ENCODE data around the gene C11orf91.
"Not testable (repeated sequence)": the region's sequence is repeated elsewhere in the genome, so short reads cannot be mapped to it uniquely, and the experiment has no call there.

The C11orf91 gene

DNA sequence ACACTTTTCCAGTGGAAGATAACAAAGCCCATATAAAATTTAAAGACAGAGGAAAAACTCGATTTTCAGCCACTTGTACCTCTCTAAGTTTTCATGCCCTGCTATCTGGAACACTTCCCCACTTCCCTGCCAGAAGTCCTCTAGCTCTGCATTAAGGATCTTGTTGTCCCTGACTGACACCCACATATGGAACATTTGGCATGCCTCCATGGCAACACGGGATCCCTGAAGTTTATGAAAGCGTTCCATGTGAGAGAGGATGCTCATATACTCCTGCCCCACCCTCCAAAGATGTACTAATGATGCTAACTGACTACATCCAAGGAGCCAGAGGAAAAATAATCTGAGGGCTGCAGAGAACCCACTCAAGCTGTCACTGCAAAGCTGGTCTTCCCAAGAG, 8.8 kb upstream of the C11orf91 start:
- H3K4me1 Mint-ChIP-seq (ENCODE audit: low read depth), result peaks cover 8% of the 10 kb centered on the region
- no peaks in the 10 kb centered on the region for H3K27me3 Mint-ChIP-seq (ENCODE audit: low read depth)
- no peak overlapping the region for H3K4me3 Mint-ChIP-seq
- no peaks in the 10 kb centered on the region for H3K9me3 Mint-ChIP-seq
- DNase-seq (ENCODE audit: low spot score), result no peak
- H3K27ac Mint-ChIP-seq, result no peak overlapping the region
- H3K36me3 Mint-ChIP-seq (ENCODE audit: low read depth), result peaks cover 25% of the 10 kb centered on the region

DNA sequence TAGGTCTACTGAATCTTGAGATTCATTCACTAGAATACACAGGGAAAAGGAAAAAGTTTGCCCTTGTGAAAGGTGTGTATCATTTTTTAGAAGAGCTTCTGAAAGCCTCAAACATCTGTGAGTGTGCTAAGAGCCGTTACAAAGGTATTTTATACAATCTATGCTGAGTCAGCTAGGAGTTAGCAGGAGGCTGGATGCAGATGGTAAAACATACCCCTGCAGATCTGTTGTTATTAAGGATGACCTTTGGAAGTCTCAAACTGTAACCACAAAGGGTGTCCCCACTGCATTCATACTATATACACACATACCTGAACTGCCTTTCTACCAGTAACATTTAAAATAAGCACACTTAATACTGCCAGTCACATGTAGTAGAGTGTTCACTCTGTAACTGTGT, 8.4 kb upstream of the C11orf91 start:
- DNase-seq (ENCODE audit: low spot score), result no peak
- Mint-ChIP-seq H3K27ac (no peak overlapping the region), H3K27me3 (ENCODE audit: low read depth) (no peaks in the 10 kb centered on the region), H3K4me1 (ENCODE audit: low read depth) (peaks cover 8% of the 10 kb centered on the region), H3K9me3 (no peaks in the 10 kb centered on the region), H3K4me3 (no peak overlapping the region), H3K36me3 (ENCODE audit: low read depth) (peaks cover 25% of the 10 kb centered on the region)

DNA sequence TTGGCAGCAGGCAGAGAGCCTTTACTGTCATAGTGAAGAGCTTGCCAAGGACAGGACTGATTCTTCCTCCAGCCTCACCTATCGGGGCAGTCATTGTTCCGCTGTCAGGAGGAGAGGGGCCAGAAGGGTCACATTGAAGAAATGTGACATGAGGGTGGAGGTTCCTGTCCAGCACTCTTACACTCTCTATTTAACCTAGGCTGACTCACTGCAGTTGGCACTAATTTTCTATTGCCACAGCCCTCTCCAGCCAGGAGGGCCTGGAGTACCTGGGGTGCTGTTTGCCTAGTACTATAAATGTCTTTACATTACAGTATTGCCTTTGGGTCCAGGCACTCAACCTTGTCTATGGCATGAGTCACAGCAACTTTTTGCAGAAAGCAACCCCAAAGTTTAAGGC, 7.2 kb upstream of the C11orf91 start:
- H3K27ac Mint-ChIP-seq; H3K27me3 Mint-ChIP-seq (ENCODE audit: low read depth); DNase-seq (ENCODE audit: low spot score); H3K4me1 Mint-ChIP-seq (ENCODE audit: low read depth); H3K9me3 Mint-ChIP-seq; H3K4me3 Mint-ChIP-seq: not testable (repeated sequence)
- peaks cover 22% of the 10 kb centered on the region for H3K36me3 Mint-ChIP-seq (ENCODE audit: low read depth)

DNA sequence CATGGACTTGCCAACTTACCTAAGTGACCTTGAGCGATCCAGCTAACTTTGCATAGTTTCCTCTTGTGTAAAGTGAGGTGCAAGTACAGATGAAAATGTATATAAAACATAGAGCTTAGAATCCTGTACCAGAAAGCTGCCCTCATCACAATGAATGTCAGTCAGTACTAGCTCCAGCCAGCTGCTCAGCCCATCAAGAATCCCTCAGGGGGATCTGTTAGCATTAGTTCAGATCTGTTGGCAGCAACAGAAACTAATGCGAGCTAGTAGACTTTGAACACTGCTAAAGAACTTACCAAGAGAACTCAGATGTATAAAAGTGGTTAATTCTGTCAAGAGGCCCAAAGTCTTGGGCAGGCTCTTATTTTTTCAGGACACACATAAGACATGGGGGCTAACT, 6.3 kb upstream of the C11orf91 start:
- Mint-ChIP-seq H3K9me3 (no peaks in the 10 kb centered on the region), H3K27me3 (ENCODE audit: low read depth) (no peaks in the 10 kb centered on the region), H3K27ac (no peak overlapping the region), H3K4me1 (ENCODE audit: low read depth) (peaks cover 10% of the 10 kb centered on the region), H3K4me3 (no peak overlapping the region), H3K36me3 (ENCODE audit: low read depth) (peaks cover 18% of the 10 kb centered on the region)
- no peak for DNase-seq (ENCODE audit: low spot score)

DNA sequence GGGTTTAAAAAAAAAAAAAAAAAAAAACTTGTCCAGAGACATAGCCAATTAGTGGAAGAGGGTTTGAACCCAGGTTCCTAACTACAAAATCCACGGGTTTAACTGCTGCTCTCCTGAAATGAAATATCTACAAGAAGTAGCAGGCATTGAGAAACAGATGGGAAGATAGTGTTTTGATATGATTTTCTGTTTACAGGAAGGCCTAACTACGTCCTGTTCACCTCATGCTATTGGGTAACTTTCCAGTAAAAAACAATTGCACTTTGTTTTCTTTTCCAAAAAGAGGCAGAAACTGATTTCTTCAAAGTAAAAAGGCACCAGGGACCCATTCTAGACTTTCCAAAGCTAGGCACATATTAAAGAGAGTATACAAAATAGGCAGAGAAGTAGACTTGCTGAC, 5.9 kb upstream of the C11orf91 start:
- DNase-seq (ENCODE audit: low spot score), result no peak
- H3K27ac Mint-ChIP-seq, result no peak overlapping the region
- H3K36me3 Mint-ChIP-seq (ENCODE audit: low read depth), result peaks cover 18% of the 10 kb centered on the region
- H3K9me3 Mint-ChIP-seq, result no peaks in the 10 kb centered on the region
- no peak overlapping the region for H3K4me3 Mint-ChIP-seq
- peaks cover 11% of the 10 kb centered on the region for H3K4me1 Mint-ChIP-seq (ENCODE audit: low read depth)
- no peaks in the 10 kb centered on the region for H3K27me3 Mint-ChIP-seq (ENCODE audit: low read depth)

DNA sequence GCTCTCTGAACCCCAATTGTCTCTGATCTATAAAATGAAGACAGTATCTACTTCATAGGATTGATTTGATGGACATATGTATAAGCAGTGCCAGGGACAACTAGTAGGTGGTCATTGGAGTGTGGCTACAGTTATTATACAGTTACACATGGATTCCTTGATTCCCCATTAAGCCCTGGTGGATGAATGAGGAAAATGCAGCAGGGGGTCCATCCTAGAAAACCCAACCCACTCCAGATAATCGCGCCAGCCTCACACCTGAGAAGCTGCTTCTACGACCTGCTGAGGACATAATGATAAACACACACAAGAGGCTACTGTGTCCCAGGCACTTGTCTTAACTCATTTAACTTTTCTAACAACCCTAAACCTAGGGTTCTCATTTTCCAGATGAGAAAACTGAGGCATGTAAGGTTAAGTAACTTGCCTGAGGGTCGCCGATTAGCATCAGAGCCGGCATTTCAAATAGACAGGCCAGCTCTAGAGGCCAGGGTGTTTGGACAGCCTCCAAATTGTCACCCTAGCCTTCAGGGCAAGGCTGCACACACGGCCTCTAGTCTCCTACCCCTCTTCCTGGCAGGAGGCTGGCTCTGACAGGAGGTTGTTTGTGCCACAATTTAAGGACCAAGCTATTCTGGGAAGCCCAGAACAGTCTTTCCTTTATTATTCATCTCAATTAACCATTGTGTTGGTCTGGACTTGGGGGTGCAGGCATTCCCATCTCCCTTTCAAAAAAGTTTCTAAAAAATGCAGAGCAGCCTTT, 3.8 kb upstream of the C11orf91 start:
- DNase-seq (ENCODE audit: low spot score), result no peak
- no peak overlapping the region for H3K27ac Mint-ChIP-seq
- peaks cover 6% of the 10 kb centered on the region for H3K27me3 Mint-ChIP-seq (ENCODE audit: low read depth)
- H3K4me3 Mint-ChIP-seq, result no peak overlapping the region
- H3K9me3 Mint-ChIP-seq, result no peaks in the 10 kb centered on the region
- H3K4me1 Mint-ChIP-seq (ENCODE audit: low read depth), result peaks cover 22% of the 10 kb centered on the region
- peaks cover 11% of the 10 kb centered on the region for H3K36me3 Mint-ChIP-seq (ENCODE audit: low read depth)

DNA sequence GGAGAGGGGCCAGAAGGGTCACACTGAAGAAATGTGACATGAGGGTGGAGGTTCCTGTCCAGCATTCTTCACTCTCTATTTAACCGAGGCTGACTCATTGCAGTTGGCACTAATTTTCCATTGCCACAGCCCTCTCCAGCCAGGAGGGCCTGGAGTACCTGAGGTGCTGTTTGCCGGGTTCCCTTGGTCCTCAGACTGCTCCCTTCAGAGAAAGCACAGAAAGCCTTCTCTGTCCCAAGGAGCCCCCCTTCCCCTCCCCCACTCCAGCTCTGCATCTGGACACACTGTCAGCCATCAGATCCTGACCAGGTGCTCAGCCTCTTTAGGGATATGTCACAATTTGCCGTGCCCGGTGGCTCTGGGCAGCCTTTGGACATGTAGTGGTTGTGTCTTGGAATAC, 3.2 kb upstream of the C11orf91 start:
- Mint-ChIP-seq H3K4me1 (ENCODE audit: low read depth) (peaks cover 22% of the 10 kb centered on the region), H3K36me3 (ENCODE audit: low read depth) (peaks cover 6% of the 10 kb centered on the region), H3K27me3 (ENCODE audit: low read depth) (peaks cover 10% of the 10 kb centered on the region), H3K9me3 (no peaks in the 10 kb centered on the region), H3K4me3 (no peak overlapping the region), H3K27ac (no peak overlapping the region)
- DNase-seq (ENCODE audit: low spot score), result no peak

DNA sequence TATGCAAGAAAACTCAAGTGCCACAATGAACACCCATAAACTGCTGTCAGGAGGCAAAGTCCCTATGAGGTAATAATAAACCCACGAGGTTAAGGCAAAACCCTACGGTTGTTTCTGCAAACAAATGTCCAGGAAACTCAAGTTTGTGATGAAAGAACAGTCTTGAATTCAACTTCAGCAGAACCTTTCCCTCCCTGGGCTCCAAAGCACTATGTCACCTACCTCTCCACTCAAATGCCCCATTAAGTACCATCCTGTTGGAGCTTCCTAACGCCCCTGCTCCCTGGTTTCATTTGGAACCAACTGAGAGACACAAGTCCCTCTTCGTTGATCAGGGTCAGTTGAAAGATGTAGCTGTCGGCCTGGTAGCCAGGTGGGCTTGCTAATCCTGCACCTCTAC, 2.6 kb upstream of the C11orf91 start:
- Mint-ChIP-seq H3K27me3 (ENCODE audit: low read depth) (peaks cover 12% of the 10 kb centered on the region), H3K4me1 (ENCODE audit: low read depth) (peaks cover 22% of the 10 kb centered on the region), H3K27ac (no peak overlapping the region), H3K36me3 (ENCODE audit: low read depth) (peaks cover 6% of the 10 kb centered on the region), H3K9me3 (no peaks in the 10 kb centered on the region), H3K4me3 (no peak overlapping the region)
- no peak for DNase-seq (ENCODE audit: low spot score)

DNA sequence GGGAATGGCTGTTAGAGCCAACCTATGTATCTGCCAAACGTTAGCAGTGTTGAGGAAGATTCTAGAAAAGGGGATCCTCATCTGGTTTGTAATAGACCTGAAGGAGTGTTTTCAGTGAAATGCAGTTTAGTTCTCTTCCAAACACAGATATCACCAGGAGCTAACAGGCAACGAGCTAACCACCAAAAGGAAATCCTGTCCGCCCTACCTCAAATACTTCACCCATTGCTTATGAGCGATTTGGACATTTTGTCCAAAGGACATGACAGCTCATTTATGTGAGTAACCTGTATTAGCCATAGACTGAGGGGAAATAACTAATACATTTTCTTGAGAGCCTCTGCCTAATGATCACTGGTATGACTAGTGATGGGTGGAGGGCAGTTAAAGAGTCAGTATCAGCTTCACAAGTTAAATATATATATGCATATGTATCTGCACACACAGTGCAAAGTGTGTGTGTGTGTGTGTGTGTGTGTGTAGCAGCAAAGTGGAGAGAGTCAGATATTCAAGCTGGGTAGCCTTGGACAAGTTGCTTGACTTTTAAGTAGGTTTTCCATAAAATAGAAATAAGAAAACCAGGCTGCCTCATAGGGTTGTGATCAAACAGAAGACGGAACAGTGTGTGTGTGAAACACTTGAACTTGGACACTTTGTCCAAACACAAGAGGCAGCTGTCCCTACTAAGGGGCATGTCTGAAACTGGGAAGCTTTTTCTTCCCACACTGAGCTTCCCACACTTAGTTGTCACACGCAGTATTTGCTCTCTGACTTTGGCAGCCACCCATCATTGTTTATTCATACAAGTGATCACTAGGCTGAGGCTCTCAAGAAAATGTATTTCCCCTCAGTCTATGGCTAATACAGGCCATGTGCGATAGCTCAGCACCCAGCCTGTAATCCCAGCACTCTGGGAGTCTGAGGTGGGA, 940 bp upstream of the C11orf91 start:
- no peak for DNase-seq (ENCODE audit: low spot score)
- Mint-ChIP-seq H3K4me3 (peak overlapping the region; percentile 94), H3K36me3 (ENCODE audit: low read depth) (peaks cover 2% of the 10 kb centered on the region), H3K27me3 (ENCODE audit: low read depth) (peaks cover 24% of the 10 kb centered on the region), H3K27ac (peak overlapping the region; percentile 68), H3K4me1 (ENCODE audit: low read depth) (peaks cover 17% of the 10 kb centered on the region), H3K9me3 (no peaks in the 10 kb centered on the region)

DNA sequence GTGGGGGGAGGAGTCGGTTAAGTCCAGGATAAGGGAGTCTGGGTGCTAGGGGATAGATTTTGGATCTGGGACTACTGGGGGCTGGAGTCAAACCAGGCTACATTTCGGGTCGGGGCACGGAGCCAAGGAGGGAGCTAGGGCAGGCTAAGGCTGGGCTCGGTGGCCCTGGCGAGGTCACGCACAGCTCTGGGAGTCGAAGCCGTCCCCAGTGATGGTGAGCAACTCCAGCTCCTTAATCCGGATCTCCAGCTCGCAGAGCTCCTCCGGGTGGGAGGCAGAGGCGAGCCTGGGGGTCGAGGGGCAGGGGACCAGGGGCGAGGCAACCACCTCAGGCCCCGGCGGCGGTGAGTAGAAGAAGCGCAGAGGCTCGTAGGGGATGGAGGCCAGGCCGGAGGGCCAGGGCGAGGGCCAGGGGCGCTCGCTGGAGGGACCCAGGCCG, 544 bp downstream of the C11orf91 start:
- DNase-seq (ENCODE audit: low spot score), result no peak
- Mint-ChIP-seq H3K36me3 (ENCODE audit: low read depth) (no peaks in the 10 kb centered on the region), H3K4me3 (peak overlapping the region; percentile 81), H3K27me3 (ENCODE audit: low read depth) (peaks cover 35% of the 10 kb centered on the region), H3K27ac (peak overlapping the region; percentile 64), H3K4me1 (ENCODE audit: low read depth) (peaks cover 15% of the 10 kb centered on the region), H3K9me3 (no peaks in the 10 kb centered on the region)

DNA sequence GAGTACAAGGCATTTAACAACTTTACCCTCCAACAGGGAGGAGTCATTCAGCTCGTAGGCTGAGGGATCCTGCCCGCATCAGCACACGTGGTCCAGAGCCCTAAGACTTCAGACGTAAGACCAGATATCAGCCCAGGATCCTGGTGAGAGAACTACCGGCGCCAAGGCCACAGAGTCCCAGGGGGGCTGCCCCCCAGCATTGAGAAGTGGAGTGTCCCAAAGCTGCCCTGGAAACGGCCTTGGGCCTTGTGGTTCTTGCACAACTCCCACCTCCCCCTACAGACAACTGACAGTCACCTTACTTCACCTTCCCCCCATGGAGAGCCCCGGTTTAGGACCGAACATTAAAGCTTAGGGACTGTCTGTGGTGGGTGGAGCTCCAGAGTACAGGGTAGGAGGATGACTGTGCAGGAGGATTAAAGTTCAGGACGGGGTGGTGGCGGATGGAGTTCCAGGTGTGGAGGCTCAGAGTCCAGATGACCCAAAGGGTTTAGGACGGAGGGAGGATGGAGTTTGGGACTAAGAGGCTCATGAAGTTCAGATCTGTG, 1.0 kb downstream of the C11orf91 start:
- Mint-ChIP-seq H3K4me3 (peak overlapping the region; percentile 81), H3K4me1 (ENCODE audit: low read depth) (peaks cover 15% of the 10 kb centered on the region), H3K27me3 (ENCODE audit: low read depth) (peaks cover 35% of the 10 kb centered on the region), H3K27ac (peak overlapping the region; percentile 64), H3K9me3 (no peaks in the 10 kb centered on the region), H3K36me3 (ENCODE audit: low read depth) (no peaks in the 10 kb centered on the region)
- DNase-seq (ENCODE audit: low spot score), result no peak

DNA sequence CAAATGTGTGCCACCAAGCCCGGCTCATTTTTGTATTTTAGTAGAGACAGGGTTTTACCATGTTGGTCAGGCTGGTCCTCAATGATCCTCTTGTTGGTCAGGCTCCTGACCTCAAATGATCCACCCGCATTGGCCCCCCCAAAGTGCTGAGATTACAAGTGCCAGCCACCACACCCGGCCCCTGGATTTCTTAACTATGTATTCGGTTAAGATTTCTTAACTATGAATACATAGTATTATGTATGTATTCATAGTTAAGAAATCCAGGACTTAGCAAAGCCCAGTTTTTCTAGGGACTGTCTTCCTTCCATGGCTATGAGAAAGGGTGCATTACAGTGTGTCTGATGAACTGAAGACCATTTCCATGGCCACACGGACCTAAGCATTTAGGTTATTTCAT, 1.7 kb downstream of the C11orf91 start:
- Mint-ChIP-seq H3K4me1 (ENCODE audit: low read depth) (peaks cover 15% of the 10 kb centered on the region), H3K36me3 (ENCODE audit: low read depth) (no peaks in the 10 kb centered on the region), H3K9me3 (no peaks in the 10 kb centered on the region), H3K27me3 (ENCODE audit: low read depth) (peaks cover 35% of the 10 kb centered on the region), H3K27ac (no peak overlapping the region), H3K4me3 (no peak overlapping the region)
- no peak for DNase-seq (ENCODE audit: low spot score)

DNA sequence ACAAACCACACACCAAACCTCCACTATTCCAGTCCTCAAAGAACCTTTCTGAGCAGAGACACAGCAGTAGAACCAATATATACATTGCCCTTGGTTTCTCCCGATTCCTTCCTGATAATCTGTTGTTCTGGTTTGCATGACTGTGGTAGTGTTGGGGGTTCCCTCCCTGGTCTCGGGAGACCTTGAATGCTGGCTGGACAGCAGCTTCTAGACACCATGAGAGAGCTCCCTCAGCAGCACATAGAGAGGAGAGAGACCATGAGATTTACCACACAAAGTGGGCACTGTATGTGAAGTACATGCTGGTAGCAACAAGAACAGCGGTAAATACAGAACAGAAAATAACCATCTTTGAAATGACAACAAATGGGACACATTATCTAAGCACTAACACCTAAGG, 2.6 kb downstream of the C11orf91 start:
- H3K4me1 Mint-ChIP-seq (ENCODE audit: low read depth), result peaks cover 15% of the 10 kb centered on the region
- H3K27ac Mint-ChIP-seq, result no peak overlapping the region
- H3K36me3 Mint-ChIP-seq (ENCODE audit: low read depth), result no peaks in the 10 kb centered on the region
- no peak for DNase-seq (ENCODE audit: low spot score)
- no peaks in the 10 kb centered on the region for H3K9me3 Mint-ChIP-seq
- H3K4me3 Mint-ChIP-seq, result no peak overlapping the region
- peaks cover 35% of the 10 kb centered on the region for H3K27me3 Mint-ChIP-seq (ENCODE audit: low read depth)
